SU-DHL-6 (cell line): Measurements from ENCODE around the gene INMT.
A peak's percentile ranks its signal among the peaks of the same experiment; 100 is the strongest.

ENCODE experiments used
- H2AFZ ChIP-seq: fragments of 200-600 bp; sonication (generic); 2 replicates; pipeline ENCODE4 v1.6.1; 2014; ENCODE audit warnings: low read depth, mild to moderate bottlenecking, moderate library complexity, mixed read lengths, antibody characterized with exemption, low read length; ENCODE audit not compliant: severe bottlenecking
- H3F3A ChIP-seq: fragments of 200-600 bp; shearing (Covaris generic); 2 replicates; pipeline ENCODE4 v1.6.0; 2016; ENCODE audit warnings: antibody characterized with exemption, mild to moderate bottlenecking; ENCODE audit not compliant: insufficient read depth
- H3K27ac ChIP-seq: fragments of 200-600 bp; sonication (generic); 2 replicates; pipeline ENCODE4 v1.5.1; 2016; ENCODE audit warnings: low read depth, mild to moderate bottlenecking, low read length, moderate library complexity, mixed read lengths
- H3K27me3 ChIP-seq: fragments of 200-600 bp; sonication (generic), shearing (Covaris generic); 2 replicates; pipeline ENCODE4 v1.6.0; 2014; ENCODE audit warnings: mild to moderate bottlenecking, low read length
- H3K36me3 ChIP-seq: fragments of 200-600 bp; sonication (generic); 2 replicates; pipeline ENCODE4 v1.6.1; 2014; ENCODE audit warnings: mild to moderate bottlenecking, low read length, mixed read lengths
- H3K4me2 ChIP-seq: fragments of 300-600, 200-600 bp; shearing (Covaris generic), sonication (generic); 2 replicates; pipeline ENCODE4 v1.6.0; 2014; ENCODE audit warnings: low read length, low read depth, mild to moderate bottlenecking; ENCODE audit not compliant: poor library complexity, severe bottlenecking
- H3K4me3 ChIP-seq: fragments of 200-600 bp; sonication (generic); 2 replicates; pipeline ENCODE4 v1.5.1; 2014; ENCODE audit warnings: antibody characterized with exemption, low read length, mild to moderate bottlenecking, mixed read lengths; ENCODE audit not compliant: insufficient read depth, poor library complexity, severe bottlenecking
- H3K79me2 ChIP-seq: fragments of 200-600 bp; sonication (generic); 2 replicates; pipeline ENCODE4 v1.6.1; 2014; ENCODE audit warnings: mild to moderate bottlenecking, low read length, moderate library complexity; ENCODE audit not compliant: insufficient read depth
- H3K9ac ChIP-seq: fragments of 200-600 bp; sonication (generic); 2 replicates; pipeline ENCODE4 v1.7.0; 2014; ENCODE audit warnings: mild to moderate bottlenecking, low read length
- H3K9me2 ChIP-seq: fragments of 200-600 bp; sonication (generic); replicated peaks from 2 replicates; pipeline ENCODE4 v1.6.1; 2014; ENCODE audit warnings: low read length; ENCODE audit not compliant: insufficient read depth
- H3K9me3 ChIP-seq: fragments of 200-600 bp; sonication (generic); 2 replicates; pipeline ENCODE4 v1.6.1; 2014; ENCODE audit warnings: low read length, mixed read lengths; ENCODE audit not compliant: insufficient read depth
- H4K20me1 ChIP-seq: fragments of 200-600 bp; sonication (generic); 2 replicates; pipeline ENCODE4 v1.6.1; 2014; ENCODE audit warnings: low read depth, mild to moderate bottlenecking, antibody characterized with exemption, low read length, moderate library complexity, mixed read lengths
- EZH2phosphoT487 ChIP-seq: fragments of 200-600 bp; sonication (generic), shearing (Covaris generic); conservative IDR thresholded peaks from 2 replicates; pipeline ENCODE4 v1.6.1; 2018; ENCODE audit warnings: mild to moderate bottlenecking, antibody characterized with exemption, low read length, moderate library complexity, mixed read lengths
- TF ChIP-seq, protein P1 (sequence below): fragments of 200-600 bp; sonication (generic); IDR thresholded peaks from one replicate; pipeline ENCODE4 v1.5.1; 2017; ENCODE audit warnings: antibody characterized with exemption, mild to moderate bottlenecking, low read length, moderate library complexity; ENCODE audit not compliant: insufficient read depth, poor library complexity, severe bottlenecking

Gene INMT

DNA sequence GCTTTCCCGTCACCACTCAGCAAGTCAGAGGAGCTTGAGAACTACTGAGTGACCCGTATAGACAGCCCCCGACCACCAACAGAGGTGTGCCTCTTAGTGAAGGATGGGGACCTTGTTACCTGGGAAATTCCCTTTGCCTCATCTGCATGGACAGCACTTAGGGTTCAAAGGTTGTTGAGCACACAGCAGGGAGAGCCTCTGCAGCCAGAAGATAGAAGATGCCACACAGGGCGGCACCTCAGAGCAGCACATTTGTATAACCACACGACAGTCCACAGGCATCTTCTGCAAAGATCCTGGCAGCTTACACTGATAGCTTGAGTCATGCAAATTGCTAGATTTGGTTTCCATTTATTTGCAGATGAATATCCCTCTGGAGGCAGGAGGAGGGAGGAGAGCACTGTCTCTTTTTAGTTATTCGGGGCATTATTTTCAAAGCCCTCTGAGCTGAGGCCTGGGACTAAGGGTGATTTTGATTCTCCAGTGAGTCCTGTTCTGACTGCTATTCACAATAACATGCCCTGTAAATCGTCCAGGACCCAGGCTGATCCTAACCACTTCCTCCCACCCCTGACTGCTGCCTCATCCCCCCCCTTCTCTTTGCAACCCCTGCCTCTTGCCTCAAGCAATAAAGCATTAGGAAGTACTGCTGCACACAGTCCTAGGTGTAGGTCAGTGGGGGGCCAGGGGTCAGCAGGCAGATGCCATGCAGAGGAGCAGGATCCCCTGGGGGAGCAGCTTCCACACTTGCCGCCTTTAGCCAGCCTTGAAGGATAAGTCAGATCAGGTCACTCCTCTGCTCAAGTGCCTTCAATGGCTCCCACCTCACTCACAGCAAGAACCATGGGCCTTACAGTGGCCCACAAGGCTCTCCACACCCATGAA is 24.6 kb upstream of the INMT start:
- Histone ChIP-seq H3F3A (no peaks in the 10 kb centered on the region), H3K9ac (no peak overlapping the region), H3K4me2 (peak overlapping the region; percentile 6), H3K79me2 (no peaks in the 10 kb centered on the region), H3K36me3 (no peaks in the 10 kb centered on the region), H3K9me3 (no peaks in the 10 kb centered on the region), H3K27ac (no peak overlapping the region), H3K27me3 (no peaks in the 10 kb centered on the region), H3K4me3 (no peak overlapping the region), H4K20me1 (no peaks in the 10 kb centered on the region), H2AFZ (no peak overlapping the region), H3K9me2 (no peaks in the 10 kb centered on the region)
- TF ChIP-seq, protein P1, sequence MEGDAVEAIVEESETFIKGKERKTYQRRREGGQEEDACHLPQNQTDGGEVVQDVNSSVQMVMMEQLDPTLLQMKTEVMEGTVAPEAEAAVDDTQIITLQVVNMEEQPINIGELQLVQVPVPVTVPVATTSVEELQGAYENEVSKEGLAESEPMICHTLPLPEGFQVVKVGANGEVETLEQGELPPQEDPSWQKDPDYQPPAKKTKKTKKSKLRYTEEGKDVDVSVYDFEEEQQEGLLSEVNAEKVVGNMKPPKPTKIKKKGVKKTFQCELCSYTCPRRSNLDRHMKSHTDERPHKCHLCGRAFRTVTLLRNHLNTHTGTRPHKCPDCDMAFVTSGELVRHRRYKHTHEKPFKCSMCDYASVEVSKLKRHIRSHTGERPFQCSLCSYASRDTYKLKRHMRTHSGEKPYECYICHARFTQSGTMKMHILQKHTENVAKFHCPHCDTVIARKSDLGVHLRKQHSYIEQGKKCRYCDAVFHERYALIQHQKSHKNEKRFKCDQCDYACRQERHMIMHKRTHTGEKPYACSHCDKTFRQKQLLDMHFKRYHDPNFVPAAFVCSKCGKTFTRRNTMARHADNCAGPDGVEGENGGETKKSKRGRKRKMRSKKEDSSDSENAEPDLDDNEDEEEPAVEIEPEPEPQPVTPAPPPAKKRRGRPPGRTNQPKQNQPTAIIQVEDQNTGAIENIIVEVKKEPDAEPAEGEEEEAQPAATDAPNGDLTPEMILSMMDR: no peak
- no peak for TF ChIP-seq EZH2phosphoT487

DNA sequence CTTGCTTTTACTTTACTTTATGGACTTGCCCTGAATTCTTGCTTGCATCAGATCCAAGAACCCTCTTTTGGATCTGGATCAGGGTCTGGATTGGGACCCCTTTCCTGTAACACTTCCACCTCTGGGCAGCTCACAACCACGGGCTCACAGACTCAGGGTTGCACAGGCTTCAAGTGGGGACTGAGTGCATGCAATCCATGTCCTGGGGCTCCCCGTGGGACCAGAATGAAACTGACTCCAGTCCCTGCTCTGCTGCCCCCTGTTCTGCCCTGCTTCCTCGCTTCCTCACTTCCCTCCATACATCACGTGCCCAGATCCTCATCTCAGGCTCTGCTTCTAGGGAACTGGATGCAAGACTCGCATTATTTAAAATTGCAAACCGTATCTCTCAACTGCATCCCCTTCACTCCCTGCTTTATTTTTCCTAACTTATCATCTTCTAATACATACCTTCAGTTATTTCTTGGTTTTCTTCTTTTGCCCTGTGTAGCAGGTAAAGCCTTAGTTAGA is 23.3 kb upstream of the INMT start:
- no peaks in the 10 kb centered on the region for H3K36me3 ChIP-seq
- TF ChIP-seq EZH2phosphoT487: no peak
- TF ChIP-seq, protein P1: no peak
- no peaks in the 10 kb centered on the region for H3F3A ChIP-seq
- no peaks in the 10 kb centered on the region for H3K9me2 ChIP-seq
- no peak overlapping the region for H3K9ac ChIP-seq
- H3K79me2 ChIP-seq: no peaks in the 10 kb centered on the region
- no peaks in the 10 kb centered on the region for H3K27me3 ChIP-seq
- no peak overlapping the region for H3K4me2 ChIP-seq
- H3K27ac ChIP-seq: no peak overlapping the region
- H3K4me3 ChIP-seq: no peak overlapping the region
- no peaks in the 10 kb centered on the region for H4K20me1 ChIP-seq
- no peaks in the 10 kb centered on the region for H3K9me3 ChIP-seq
- H2AFZ ChIP-seq: no peak overlapping the region

DNA sequence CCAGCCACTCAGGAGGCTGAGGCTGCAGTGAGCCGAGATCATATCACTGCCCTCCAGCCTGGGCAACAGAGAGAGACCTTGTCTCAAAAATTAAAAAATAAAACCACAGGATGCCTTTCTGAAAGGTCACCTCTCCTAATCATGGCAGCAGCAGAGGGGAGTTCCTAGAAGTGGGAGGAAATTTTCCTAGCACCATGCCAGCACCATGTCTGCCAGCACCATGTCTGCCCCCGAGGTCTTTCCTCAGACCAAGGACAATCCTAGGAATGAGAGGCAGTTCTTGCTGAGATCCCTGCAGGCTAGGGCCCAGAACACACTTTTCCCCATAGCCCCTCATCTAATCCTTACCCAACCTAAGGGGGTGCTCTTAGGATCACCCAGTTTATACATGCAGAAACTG is 22.3 kb upstream of the INMT start:
- H3K9me3 ChIP-seq: no peaks in the 10 kb centered on the region
- no peaks in the 10 kb centered on the region for H4K20me1 ChIP-seq
- no peaks in the 10 kb centered on the region for H3K9me2 ChIP-seq
- H2AFZ ChIP-seq: no peak overlapping the region
- TF ChIP-seq EZH2phosphoT487: no peak
- TF ChIP-seq, protein P1: no peak
- H3K27ac ChIP-seq: no peak overlapping the region
- no peak overlapping the region for H3K4me3 ChIP-seq
- no peaks in the 10 kb centered on the region for H3K27me3 ChIP-seq
- no peaks in the 10 kb centered on the region for H3K36me3 ChIP-seq
- no peaks in the 10 kb centered on the region for H3F3A ChIP-seq
- no peaks in the 10 kb centered on the region for H3K79me2 ChIP-seq
- no peak overlapping the region for H3K9ac ChIP-seq
- H3K4me2 ChIP-seq: no peak overlapping the region
